AG09309 (cell line): ENCODE results near the gene RAPGEF2.
"Not testable (repeated sequence)": the region's sequence is repeated elsewhere in the genome, so short reads cannot be mapped to it uniquely, and the experiment has no call there.

Source experiments
- DNase-seq: peaks from one replicate; pipeline ENCODE4 v3.0.0-alpha.2; 2010; ENCODE audit warnings: low read depth
- H3K4me3 ChIP-seq: 2 replicates; pipeline ENCODE4 v1.5.1; 2011; ENCODE audit warnings: mild to moderate bottlenecking, low read depth, low read length, moderate library complexity; ENCODE audit not compliant: control insufficient read depth
- CTCF ChIP-seq: IDR thresholded peaks from 2 replicates; pipeline ENCODE4 v1.5.1; 2011; ENCODE audit warnings: mild to moderate bottlenecking, low read depth, low read length, inconsistent platforms; ENCODE audit not compliant: insufficient read depth, control insufficient read depth; ENCODE audit errors: missing control alignments

Gene RAPGEF2

GRCh38 chr4:159102622-159103383 is at the start of gene RAPGEF2:
Gene RAPGEF2, plus strand, starts transcription at chr4:159103079. Its CDS starts 1,084 bp downstream, at chr4:159104163.
- DNase-seq = peak; percentile 59
- H3K4me3 ChIP-seq = peak within 1 kb of the TSS; percentile 92
- TF ChIP-seq CTCF = no peak

DNA sequence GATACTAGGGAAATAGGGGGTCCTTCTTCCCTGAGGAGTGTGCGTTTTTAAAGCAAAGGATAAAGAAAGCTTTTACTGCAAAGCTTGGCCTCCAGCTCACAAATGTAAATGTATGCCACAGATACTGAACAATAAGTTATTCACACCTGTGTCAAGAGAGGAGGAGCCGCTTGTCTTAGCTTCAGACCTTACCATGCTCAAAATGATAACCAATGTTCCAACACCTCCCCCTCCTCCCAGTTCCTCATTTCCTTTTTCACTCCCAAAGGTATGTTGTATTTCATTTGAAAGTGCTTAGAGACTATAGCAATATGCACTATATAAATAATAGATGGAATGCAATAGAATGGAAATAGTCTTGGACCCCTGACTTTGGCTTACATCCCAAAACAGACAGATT is 47.0 kb upstream of the RAPGEF2 start:
- no peak overlapping the region for H3K4me3 ChIP-seq
- DNase-seq = no peak
- no peak for TF ChIP-seq CTCF

GRCh38 chr4:159060161-159060560 is 42.7 kb upstream of the RAPGEF2 start:
- no peak for DNase-seq
- TF ChIP-seq CTCF = no peak
- H3K4me3 ChIP-seq = no peak overlapping the region

DNA sequence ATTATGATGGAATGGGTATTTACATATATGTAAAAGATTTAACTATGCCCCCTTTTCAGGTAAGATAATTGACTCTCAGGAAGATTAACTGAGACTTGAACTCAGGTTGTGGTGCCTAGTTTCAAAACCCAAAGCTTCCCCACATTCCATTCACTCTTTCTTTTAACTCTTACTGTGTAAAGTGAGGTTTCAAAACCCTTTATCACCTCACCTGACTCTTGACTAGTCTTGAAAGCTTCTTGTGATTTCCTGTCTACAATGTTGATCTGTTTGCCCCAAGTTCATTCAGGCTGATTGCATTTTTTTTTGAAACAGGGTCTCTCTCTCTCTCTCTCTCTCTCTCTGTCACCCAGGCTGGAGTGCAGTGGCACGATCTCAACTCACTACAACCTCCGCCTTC is 40.5 kb upstream of the RAPGEF2 start:
- H3K4me3 ChIP-seq = no peak overlapping the region
- TF ChIP-seq CTCF = no peak
- no peak for DNase-seq

DNA sequence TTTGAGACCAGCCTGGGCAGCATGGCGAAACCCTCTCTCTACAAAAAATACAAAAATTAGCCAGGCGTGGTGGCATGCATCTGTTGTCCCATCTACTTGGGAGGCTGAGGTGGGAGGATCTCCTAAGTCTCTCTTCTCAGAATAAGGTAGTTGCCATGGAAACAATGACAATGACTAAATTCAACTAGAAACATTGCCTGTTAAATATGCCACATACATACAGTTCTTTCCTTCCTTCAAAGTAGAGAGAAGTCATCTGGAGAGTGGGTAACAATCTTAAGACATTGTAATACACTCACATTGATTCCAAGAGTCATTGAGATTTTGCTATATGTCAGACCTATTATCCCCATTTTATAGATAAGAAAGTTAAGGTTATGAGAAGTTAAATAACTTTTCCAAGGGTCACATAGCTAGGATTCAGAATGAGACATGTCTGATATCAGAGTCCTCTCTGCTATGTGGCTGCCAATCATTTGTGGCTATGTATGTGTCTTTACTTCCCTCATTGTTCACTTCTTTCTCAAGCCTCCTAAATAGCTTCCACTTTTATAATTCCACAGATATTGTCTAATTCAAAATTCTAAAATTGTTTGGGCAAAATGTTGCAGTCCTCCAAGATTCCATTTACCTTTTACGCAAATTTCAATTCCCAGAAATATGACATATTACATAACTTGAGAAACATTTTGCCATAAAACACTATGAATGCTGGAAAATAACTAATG is 37.2 kb upstream of the RAPGEF2 start:
- H3K4me3 ChIP-seq = no peak overlapping the region
- no peak for DNase-seq
- no peak for TF ChIP-seq CTCF

GRCh38 chr4:159068139-159068538 is 34.7 kb upstream of the RAPGEF2 start:
- H3K4me3 ChIP-seq, DNase-seq: not testable (repeated sequence)

- TF ChIP-seq CTCF = no peak
- no peak overlapping the region for H3K4me3 ChIP-seq
- DNase-seq = peak; percentile 81
Measured at GRCh38 chr4:159069922-159070321, 33.0 kb upstream of the RAPGEF2 start.
